Measurements from ENCODE around the gene MARCHF9.
A peak's percentile ranks its signal among the peaks of the same experiment; 100 is the strongest.

MARCHF9 gene

GRCh38 chr12:57744777-57745484 lies 10.0 kb upstream of the MARCHF9 start, which contains the start of gene TSPAN31:
Gene TSPAN31 (plus strand): TSS chr12:57745039. CDS start chr12:57745155, 116 bp downstream.
- DNase-seq (ENCODE audit: low read depth), result peak; percentile 98
- peak within 1 kb of the TSS; percentile 71 for H3K4me3 ChIP-seq (ENCODE audit: low read depth, low read length)
- no peak for TF ChIP-seq CTCF (IDR thresholded peaks at IDR 0.05; ENCODE audit: control insufficient read depth, extremely low read depth, insufficient read depth)

GRCh38 chr12:57745485-57745881 lies 9.4 kb upstream of the MARCHF9 start:
- DNase-seq (ENCODE audit: low read depth), result no peak
- H3K4me3 ChIP-seq (ENCODE audit: low read depth, low read length), result peak overlapping the region; percentile 71
- TF ChIP-seq CTCF (IDR thresholded peaks at IDR 0.05; ENCODE audit: control insufficient read depth, extremely low read depth, insufficient read depth), result no peak

GRCh38 chr12:57746025-57746424 lies 8.9 kb upstream of the MARCHF9 start:
- no peak for TF ChIP-seq CTCF (IDR thresholded peaks at IDR 0.05; ENCODE audit: control insufficient read depth, extremely low read depth, insufficient read depth)
- no peak for DNase-seq (ENCODE audit: low read depth)
- peak overlapping the region; percentile 71 for H3K4me3 ChIP-seq (ENCODE audit: low read depth, low read length)

- no peak for DNase-seq (ENCODE audit: low read depth)
- TF ChIP-seq CTCF (IDR thresholded peaks at IDR 0.05; ENCODE audit: control insufficient read depth, extremely low read depth, insufficient read depth), result no peak
- no peak overlapping the region for H3K4me3 ChIP-seq (ENCODE audit: low read depth, low read length)
Measured at GRCh38 chr12:57749061-57749460, 5.8 kb upstream of the MARCHF9 start.

GRCh38 chr12:57750561-57751431 lies 4.1 kb upstream of the MARCHF9 start:
- no peak for DNase-seq (ENCODE audit: low read depth)
- peak overlapping the region; percentile 98 for H3K4me3 ChIP-seq (ENCODE audit: low read depth, low read length)
- TF ChIP-seq CTCF (IDR thresholded peaks at IDR 0.05; ENCODE audit: control insufficient read depth, extremely low read depth, insufficient read depth), result no peak

GRCh38 chr12:57751432-57751787 lies 3.5 kb upstream of the MARCHF9 start:
- DNase-seq (ENCODE audit: low read depth), result no peak
- H3K4me3 ChIP-seq (ENCODE audit: low read depth, low read length), result peak overlapping the region; percentile 98
- no peak for TF ChIP-seq CTCF (IDR thresholded peaks at IDR 0.05; ENCODE audit: control insufficient read depth, extremely low read depth, insufficient read depth)

All from LNCaP clone FGC (cell line).